Measurements from ENCODE around the gene EDC4. TPM values are rescaled to one million over a fixed set of nuclear protein-coding genes. Genes with fewer than 3 reads are reported as not detected.
A peak's percentile ranks its signal among the peaks of the same experiment; 100 is the strongest.

EDC4 gene
- total and polyA plus RNA-seq, 9 donors, result 29.8 to 65.3 (median 48.7) TPM

- no peaks in the 10 kb centered on the region for H3K27me3 ChIP-seq
- WGBS, 3 donors, result 0 to 1% (median 1%) methylated on average over 37 to 57 of the region's 57 CpGs
- peak within 1 kb of the TSS; percentile 93 for H3K4me3 ChIP-seq
- H3K36me3 ChIP-seq, result no peaks in the 10 kb centered on the region
- no peaks in the 10 kb centered on the region for H3K9me3 ChIP-seq
- intact Hi-C loops (cut with DNase I), result no loop called here
- peaks cover 16% of the 10 kb centered on the region for H3K4me1 ChIP-seq (ENCODE audit: insufficient read depth)
- DNase-seq, result peak; percentile 95 to 97 (median 96)
- H3K27ac ChIP-seq, result peak within 1 kb of the TSS; percentile 53 to 96
- TF ChIP-seq POLR2A (IDR thresholded peaks at IDR 0.05) (peak; percentile 56), EP300 (IDR thresholded peaks at IDR 0.05) (no peak)
These were observed 26.4 kb upstream of the EDC4 start, which contains the start of gene NUTF2 for GRCh38 chr16:67846320-67847063. Gene NUTF2 (plus strand): TSS chr16:67846933. CDS start chr16:67865131, 18,198 bp downstream.

GRCh38 chr16:67847064-67847861 lies 25.6 kb upstream of the EDC4 start, which contains the start of gene CENPT:
Gene CENPT (minus strand): TSS chr16:67847693. CDS start chr16:67833859, 13,834 bp downstream.
- H3K4me3 ChIP-seq, result peak within 1 kb of the TSS; percentile 93
- no peak for TF ChIP-seq POLR2A (IDR thresholded peaks at IDR 0.05)
- TF ChIP-seq EP300 (IDR thresholded peaks at IDR 0.05), result no peak
- TF ChIP-seq CTCF (IDR thresholded peaks at IDR 0.05), result no peak
- H3K9me3 ChIP-seq, result no peaks in the 10 kb centered on the region
- intact Hi-C loops (cut with DNase I), result no loop called here
- no peak for DNase-seq
- H3K27me3 ChIP-seq, result no peaks in the 10 kb centered on the region
- H3K4me1 ChIP-seq (ENCODE audit: insufficient read depth), result peaks cover 16% of the 10 kb centered on the region
- H3K27ac ChIP-seq, result peak within 1 kb of the TSS; percentile 53 to 96
- no peaks in the 10 kb centered on the region for H3K36me3 ChIP-seq
- WGBS, 3 donors, result 0 to 1% (median 0%) methylated on average over 39 to 62 of the region's 62 CpGs

GRCh38 chr16:67848118-67848517 lies 24.7 kb upstream of the EDC4 start:
- WGBS, 3 donors, result 61 to 77% (median 66%) methylated on average over 11 of the region's 11 CpGs
- Histone ChIP-seq H3K27me3 (no peaks in the 10 kb centered on the region), H3K4me3 (peak overlapping the region; percentile 93), H3K36me3 (no peaks in the 10 kb centered on the region), H3K9me3 (no peaks in the 10 kb centered on the region), H3K27ac (no peak overlapping the region), H3K4me1 (ENCODE audit: insufficient read depth) (peaks cover 16% of the 10 kb centered on the region)
- no peak for DNase-seq
- intact Hi-C loops (cut with DNase I), result no loop called here
- TF ChIP-seq POLR2A (IDR thresholded peaks at IDR 0.05) (no peak), CTCF (IDR thresholded peaks at IDR 0.05) (no peak), EP300 (IDR thresholded peaks at IDR 0.05) (no peak)

GRCh38 chr16:67853670-67854069 lies 19.2 kb upstream of the EDC4 start:
- no peaks in the 10 kb centered on the region for H3K9me3 ChIP-seq
- no peaks in the 10 kb centered on the region for H3K27me3 ChIP-seq
- H3K4me1 ChIP-seq (ENCODE audit: insufficient read depth), result peaks cover 19% of the 10 kb centered on the region
- H3K4me3 ChIP-seq, result no peak overlapping the region
- DNase-seq, result no peak
- TF ChIP-seq POLR2A (IDR thresholded peaks at IDR 0.05), result no peak
- TF ChIP-seq EP300 (IDR thresholded peaks at IDR 0.05), result no peak
- no peak for TF ChIP-seq CTCF (IDR thresholded peaks at IDR 0.05)
- 98 to 100% (median 98%) methylated on average over 3 of the region's 3 CpGs for WGBS, 3 donors
- intact Hi-C loops (cut with DNase I), result no loop called here
- H3K36me3 ChIP-seq, result no peaks in the 10 kb centered on the region
- no peak overlapping the region for H3K27ac ChIP-seq

Data from ovary (tissue), 9 donors.